K562 (cell line): ENCODE results near the gene SLC24A1. TPM values are rescaled to one million over a fixed set of nuclear protein-coding genes. Genes with fewer than 3 reads are reported as not detected.

Source experiments
- ATAC-seq: fragments of 200-7000 bp; cut with Tn5 transposase; 3 replicates; pipeline ENCODE4 v1.9.1; 2020; ENCODE audit warnings: moderate library complexity
- BruUV-seq: library from RNA; stranded (reverse); fragments of 400-500 nt; replicated peaks from 2 replicates; lab custom pipeline; 2021; lab: Mats Ljungman, UMichigan
- CTCF ChIA-PET: fragments of 300-600 bp; formaldehyde crosslinking; extraction: SDS; loops from one replicate; lab custom pipeline; 2021; ENCODE audit warnings: low intra/inter-chr PET ratio; lab: Yijun Ruan, JAX
- POLR2A ChIA-PET: fragments of 300-600, 350-650 bp; sonication (Branson Sonifier 250); formaldehyde crosslinking; extraction: SDS; loops from one replicate; lab custom pipeline; 2021; ENCODE audit warnings: antibody characterized with exemption, inconsistent platforms; lab: Yijun Ruan, JAX
- DNase-seq, 4 experiments: peaks; one replicate each; pipeline versions ENCODE4 v3.0.0 to v3.0.0-alpha.2; 2011 to 2018; ENCODE audit warnings: low spot score in 3 of 4, mixed read lengths in 3 of 4; ENCODE audit errors: extremely low read depth in 1 of 4
- FAIRE-seq: peaks from 2 replicates; lab custom pipeline; 2011; peaks lifted over from hg19 to GRCh38; lab: Jason Lieb, UNC
- H2AFZ ChIP-seq: 2 replicates; pipeline ENCODE4 v1.6.0; 2011; ENCODE audit warnings: low read depth, low read length, control low read depth, inconsistent platforms
- H3K27ac ChIP-seq: fragments of 200-600 bp; 3 replicates; pipeline ENCODE4 v1.8.0; 2011; ENCODE audit warnings: low read depth, mild to moderate bottlenecking, control low read depth, inconsistent platforms, low read length, moderate library complexity, mixed read lengths; ENCODE audit errors: extremely low read depth
- H3K27me3 ChIP-seq, 2 experiments: fragments of 300-600 bp in 1 of 2; 2 replicates in 1 of 2; 3 replicates in 1 of 2; pipeline versions ENCODE4 v1.6.0 to v1.8.0; 2011; ENCODE audit warnings: inconsistent platforms in 2 of 2, low read length in 2 of 2, mild to moderate bottlenecking in 1 of 2, mixed read lengths in 1 of 2, moderate library complexity in 1 of 2; ENCODE audit not compliant: control insufficient read depth in 2 of 2, insufficient read depth in 2 of 2
- H3K36me3 ChIP-seq: fragments of 300-600 bp; 3 replicates; pipeline ENCODE4 v1.8.0; 2011; ENCODE audit warnings: mild to moderate bottlenecking, low read length, inconsistent platforms; ENCODE audit not compliant: control insufficient read depth, insufficient read depth
- H3K4me1 ChIP-seq, 2 experiments: fragments of 200-600 bp in 1 of 2; replicated peaks in 1 of 2; 2 replicates in 1 of 2; 3 replicates in 1 of 2; pipeline versions ENCODE4 v1.5.1 to v1.8.0; 2011; ENCODE audit warnings: inconsistent platforms in 2 of 2, low read length in 2 of 2, mild to moderate bottlenecking in 1 of 2, mixed read lengths in 1 of 2, moderate library complexity in 1 of 2; ENCODE audit not compliant: control insufficient read depth in 2 of 2, insufficient read depth in 2 of 2
- H3K4me2 ChIP-seq: 2 replicates; pipeline ENCODE4 v1.6.1; 2011; ENCODE audit warnings: low read length, control low read depth, inconsistent platforms, mixed read lengths; ENCODE audit not compliant: insufficient read depth
- H3K4me3 ChIP-seq: fragments of 200-600 bp; sonication (generic), shearing (Covaris generic); 2 replicates; pipeline ENCODE4 v1.5.1; 2016; ENCODE audit warnings: control low read depth, inconsistent platforms
- H3K79me2 ChIP-seq: fragments of 200-600 bp; 3 replicates; pipeline ENCODE4 v1.8.0; 2011; ENCODE audit warnings: low read length, inconsistent platforms; ENCODE audit not compliant: control insufficient read depth, insufficient read depth
- H3K9ac ChIP-seq, 2 experiments: 2 replicates each; pipeline versions ENCODE4 v1.6.0 to v1.6.1; 2011; ENCODE audit warnings: low read depth in 2 of 2, low read length in 2 of 2, control low read depth in 1 of 2, inconsistent platforms in 1 of 2, mild to moderate bottlenecking in 1 of 2, mixed read lengths in 1 of 2; ENCODE audit not compliant: insufficient read depth in 1 of 2
- H3K9me1 ChIP-seq: one replicate; pipeline ENCODE4 v1.6.0; 2011; ENCODE audit warnings: inconsistent platforms, mild to moderate bottlenecking, low read length, moderate library complexity; ENCODE audit not compliant: control insufficient read depth, insufficient read depth
- H3K9me3 ChIP-seq: replicated peaks from 2 replicates; pipeline ENCODE4 v1.5.1; 2011; ENCODE audit warnings: low read depth, low read length, inconsistent platforms; ENCODE audit not compliant: control insufficient read depth, insufficient read depth
- H4K20me1 ChIP-seq: replicated peaks from 2 replicates; pipeline ENCODE4 v1.6.1; 2011; ENCODE audit warnings: low read length, inconsistent platforms, mixed read lengths; ENCODE audit not compliant: control insufficient read depth, insufficient read depth
- CEBPB ChIP-seq: fragments of 450-650 bp; IDR thresholded peaks from 2 replicates; pipeline ENCODE4 v1.6.1; 2016; ENCODE audit warnings: missing genetic modification characterization, missing compliant biosample characterization
- CEBPG ChIP-seq, 3 experiments: fragments of 200-800 bp in 1 of 3; sonication (Bioruptor generic) in 1 of 3; sonication (generic) in 1 of 3; formaldehyde crosslinking in 1 of 3; IDR thresholded peaks in 2 of 3; conservative IDR thresholded peaks in 1 of 3; 2 replicates each; pipeline versions ENCODE4 v1.6.1 to v1.8.0; 2016 to 2022; ENCODE audit warnings: missing compliant biosample characterization in 2 of 3, missing genetic modification characterization in 2 of 3, mild to moderate bottlenecking in 1 of 3, missing genetic modification reagents in 1 of 3
- FOXJ2 ChIP-seq: fragments of 200-800 bp; sonication (Bioruptor generic); IDR thresholded peaks from 2 replicates; pipeline ENCODE4 v1.6.1; 2016; ENCODE audit warnings: missing genetic modification characterization, missing compliant biosample characterization
- LCOR ChIP-seq: sonication (generic); formaldehyde crosslinking; IDR thresholded peaks from 2 replicates; pipeline ENCODE4 v1.8.0; 2022; ENCODE audit warnings: mild to moderate bottlenecking, missing genetic modification reagents
- ZNF507 ChIP-seq: conservative IDR thresholded peaks from 2 replicates; pipeline ENCODE4 v1.6.1; 2017; ENCODE audit warnings: missing genetic modification characterization, missing compliant biosample characterization
- WGBS: fragments of 100-300 bp; shearing (Covaris generic); methylation state at CpG from one replicate; pipeline ENCODE4 v1.1.6; 2016; ENCODE audit warnings: low coverage, mixed read lengths; ENCODE audit not compliant: insufficient coverage; ENCODE audit errors: missing lambda C conversion rate; 5-methylcytosine and 5-hydroxymethylcytosine counted together
- in situ Hi-C: fragments of 300-500 bp; cut with MboI; formaldehyde crosslinking; loops from 4 replicates; pipeline ENCODE4 v1.15.0; 2018; ENCODE audit warnings: inconsistent platforms, mixed read lengths
- intact Hi-C: fragments of 100-400 bp; cut with micrococcal nuclease; formaldehyde crosslinking; loops from 2 replicates; pipeline ENCODE4 v1.14.2; 2022
- polyA plus RNA-seq, 8 experiments: library from polyadenylated mRNA; depleted of rRNA in 4 of 8; stranded (reverse) in 5 of 8; unstranded in 3 of 8; fragments of >200 nt; fragmentation: Nextera tagmentation in 2 of 8; fragmentation: Illumina TruSeq in 1 of 8; extraction: Ambion mirVana in 2 of 8; extraction: Trizol in 1 of 8; gene quantifications; 2 replicates each; pipeline versions ENCODE4 v1.2.1 to v1.2.3, GENCODE V29; 2011 to 2014; ENCODE audit warnings: inconsistent platforms in 1 of 8, missing spikeins in 1 of 8
- total RNA-seq, 7 experiments: library from RNA; depleted of rRNA in 6 of 7; stranded (reverse); fragments of >200 nt in 6 of 7; fragmentation: Illumina TruSeq in 2 of 7; extraction: Trizol in 2 of 7; gene quantifications; 2 replicates each; pipeline versions ENCODE4 v1.2.1 to v1.2.3, GENCODE V29; 2011 to 2021; ENCODE audit warnings: low replicate concordance in 1 of 7
- TF ChIP-seq, protein P1 (sequence below): fragments of 450-650 bp; IDR thresholded peaks from 2 replicates; pipeline ENCODE4 v1.6.1; 2018; ENCODE audit not compliant: partially characterized antibody

Gene SLC24A1
- total and polyA plus RNA-seq, 9 of the 15 experiments (the other 6 are each of a cell fraction or from before 2014, with no cell fraction given): 3.1 to 8.2 (median 5.5) TPM

DNA sequence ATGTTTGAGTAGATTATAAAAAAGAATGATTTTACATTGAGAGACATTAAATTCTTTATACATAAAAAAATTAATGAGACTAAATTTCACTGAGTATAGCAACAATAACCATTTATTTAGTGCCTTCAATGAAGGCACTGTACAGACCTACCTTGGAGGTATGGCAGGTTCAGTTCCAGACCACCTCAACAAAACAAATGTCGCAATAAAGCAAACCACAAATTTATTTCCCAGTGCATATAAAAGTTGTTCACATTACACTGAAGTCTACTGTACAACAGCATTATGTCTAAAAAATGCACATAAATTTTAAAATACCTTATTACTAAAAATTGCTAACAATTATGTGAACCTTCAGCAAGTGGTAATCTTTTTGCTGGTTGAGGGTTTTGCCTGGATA, 58.8 kb downstream of the SLC24A1 start:
- WGBS: 95% methylated on average over 1 of the region's 1 CpG
- in situ Hi-C loops: no loop called here

More for the DNA sequence above, 58.8 kb downstream of the SLC24A1 start:
- Histone ChIP-seq H4K20me1 (no peaks in the 10 kb centered on the region), H3K4me1 (no peaks in the 10 kb centered on the region), H3K9me1 (no peaks in the 10 kb centered on the region), H3K9ac (no peak overlapping the region), H3K79me2 (no peaks in the 10 kb centered on the region), H3K4me2 (no peak overlapping the region), H3K27me3 (no peaks in the 10 kb centered on the region), H3K9me3 (no peaks in the 10 kb centered on the region), H3K36me3 (no peaks in the 10 kb centered on the region), H3K4me3 (no peak overlapping the region), H2AFZ (no peak overlapping the region), H3K27ac (no peak overlapping the region)
- no TSS peak for BruUV-seq
- POLR2A ChIA-PET: no interaction called here
- DNase-seq (no peak), FAIRE-seq (no peak), ATAC-seq (no peak)
- CTCF ChIA-PET: no interaction called here
- TF ChIP-seq CEBPB (tag) (peak; percentile 45), CEBPG (CRISPR knock-in tag; IDR thresholded peaks at IDR 0.05) (no peak), CEBPG (tag; conservative IDR thresholded peaks at IDR 0.05 in 1 of 2, IDR thresholded peaks at IDR 0.05 in 1 of 2) (peak in 1 of 2 experiments; percentile 54; a peak in 1 of 4 replicates), FOXJ2 (tag) (no peak), ZNF507 (no peak), LCOR (CRISPR knock-in tag) (no peak)
- TF ChIP-seq, protein P1, sequence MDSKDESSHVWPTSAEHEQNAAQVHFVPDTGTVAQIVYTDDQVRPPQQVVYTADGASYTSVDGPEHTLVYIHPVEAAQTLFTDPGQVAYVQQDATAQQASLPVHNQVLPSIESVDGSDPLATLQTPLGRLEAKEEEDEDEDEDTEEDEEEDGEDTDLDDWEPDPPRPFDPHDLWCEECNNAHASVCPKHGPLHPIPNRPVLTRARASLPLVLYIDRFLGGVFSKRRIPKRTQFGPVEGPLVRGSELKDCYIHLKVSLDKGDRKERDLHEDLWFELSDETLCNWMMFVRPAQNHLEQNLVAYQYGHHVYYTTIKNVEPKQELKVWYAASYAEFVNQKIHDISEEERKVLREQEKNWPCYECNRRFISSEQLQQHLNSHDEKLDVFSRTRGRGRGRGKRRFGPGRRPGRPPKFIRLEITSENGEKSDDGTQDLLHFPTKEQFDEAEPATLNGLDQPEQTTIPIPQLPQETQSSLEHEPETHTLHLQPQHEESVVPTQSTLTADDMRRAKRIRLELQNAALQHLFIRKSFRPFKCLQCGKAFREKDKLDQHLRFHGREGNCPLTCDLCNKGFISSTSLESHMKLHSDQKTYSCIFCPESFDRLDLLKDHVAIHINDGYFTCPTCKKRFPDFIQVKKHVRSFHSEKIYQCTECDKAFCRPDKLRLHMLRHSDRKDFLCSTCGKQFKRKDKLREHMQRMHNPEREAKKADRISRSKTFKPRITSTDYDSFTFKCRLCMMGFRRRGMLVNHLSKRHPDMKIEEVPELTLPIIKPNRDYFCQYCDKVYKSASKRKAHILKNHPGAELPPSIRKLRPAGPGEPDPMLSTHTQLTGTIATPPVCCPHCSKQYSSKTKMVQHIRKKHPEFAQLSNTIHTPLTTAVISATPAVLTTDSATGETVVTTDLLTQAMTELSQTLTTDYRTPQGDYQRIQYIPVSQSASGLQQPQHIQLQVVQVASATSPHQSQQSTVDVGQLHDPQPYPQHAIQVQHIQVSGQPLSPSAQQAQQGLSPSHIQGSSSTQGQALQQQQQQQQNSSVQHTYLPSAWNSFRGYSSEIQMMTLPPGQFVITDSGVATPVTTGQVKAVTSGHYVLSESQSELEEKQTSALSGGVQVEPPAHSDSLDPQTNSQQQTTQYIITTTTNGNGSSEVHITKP: no peak
- intact Hi-C loops: no loop called here
